Activated CD8-positive, alpha-beta T cell treated with anti-CD3 and anti-CD28 coated beads for 36 hours (primary cell): ENCODE data around the gene PTPRN2. TPM values are rescaled to one million over a fixed set of nuclear protein-coding genes. Genes with fewer than 3 reads are reported as not detected.

Experiments used
- ATAC-seq: fragments of 200-7000 bp; cut with Tn5 transposase; one replicate; pipeline ENCODE4 v1.10.0; 2021; ENCODE audit warnings: mild to moderate bottlenecking, moderate library complexity
- CTCF ChIA-PET: fragments of 350-600 bp; sonication (Branson Sonifier 250); formaldehyde crosslinking; loops from one replicate; lab custom pipeline; 2021; ENCODE audit warnings: antibody characterized with exemption; lab: Charles Lee
- POLR2A ChIA-PET: fragments of 350-600 bp; sonication (Branson Sonifier 250); formaldehyde crosslinking; loops from one replicate; lab custom pipeline; 2021; ENCODE audit warnings: antibody characterized with exemption; lab: Charles Lee
- DNase-seq: peaks from one replicate; pipeline ENCODE4 v3.0.0-alpha.2; 2020
- H3K27ac Mint-ChIP-seq: one replicate; pipeline ENCODE4 v1.8.0; 2021; ENCODE audit warnings: mild to moderate bottlenecking, mixed read lengths
- H3K27me3 Mint-ChIP-seq: one replicate; pipeline ENCODE4 v1.8.0; 2021; ENCODE audit warnings: mixed read lengths
- H3K36me3 Mint-ChIP-seq: one replicate; pipeline ENCODE4 v1.8.0; 2021; ENCODE audit warnings: low read depth, mixed read lengths
- H3K4me1 Mint-ChIP-seq: one replicate; pipeline ENCODE4 v1.8.0; 2021; ENCODE audit warnings: low read depth, mixed read lengths
- H3K4me3 Mint-ChIP-seq: one replicate; pipeline ENCODE4 v1.8.0; 2021; ENCODE audit warnings: mild to moderate bottlenecking, moderate library complexity, mixed read lengths
- H3K9me3 Mint-ChIP-seq: one replicate; pipeline ENCODE4 v1.8.0; 2021; ENCODE audit warnings: mixed read lengths
- intact Hi-C: fragments of 100-400 bp; cut with micrococcal nuclease; formaldehyde crosslinking; loops from one replicate; pipeline ENCODE4 v1.10.0; 2022
- total RNA-seq, 2 experiments: library from RNA; stranded (reverse); gene quantifications; one replicate each; pipeline ENCODE4 v1.2.3, GENCODE V29; 2021
- TF ChIP-seq, protein P1 (sequence below): fragments of 200-600 bp; IDR thresholded peaks from one replicate; pipeline ENCODE4 v1.8.0; 2022; ENCODE audit warnings: antibody characterized with exemption, mild to moderate bottlenecking

The PTPRN2 gene
- total RNA-seq, 2 experiments from 2014 or later: 0.49 to 0.65 TPM

DNA sequence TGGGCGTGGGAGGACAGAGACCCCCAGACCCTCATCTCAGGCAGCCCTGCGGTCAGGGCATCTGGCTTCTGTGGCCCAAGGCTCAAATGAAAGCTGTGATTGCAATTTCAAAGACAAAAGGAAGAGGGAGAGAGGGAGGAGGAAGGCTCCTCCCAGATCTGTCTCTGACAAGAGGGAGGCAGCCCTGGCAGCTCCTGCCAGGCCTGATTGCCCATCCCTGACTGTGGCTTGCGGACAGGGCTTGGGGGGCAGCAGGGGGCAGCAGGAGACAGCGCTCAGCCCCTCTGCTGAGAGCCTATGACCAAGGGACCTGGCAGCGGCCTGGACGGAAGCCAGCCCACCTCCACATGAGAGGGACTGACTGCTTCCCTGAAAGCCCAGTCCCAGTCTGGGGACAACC lies 91.8 kb downstream of the PTPRN2 start:
- H3K27ac Mint-ChIP-seq: no peak overlapping the region
- no peaks in the 10 kb centered on the region for H3K36me3 Mint-ChIP-seq
- peak; percentile 78 for ATAC-seq
- POLR2A ChIA-PET: no interaction called here
- peaks cover 12% of the 10 kb centered on the region for H3K27me3 Mint-ChIP-seq
- H3K4me3 Mint-ChIP-seq: no peak overlapping the region
- H3K4me1 Mint-ChIP-seq: no peaks in the 10 kb centered on the region
- CTCF ChIA-PET: interaction anchor here (1.5 to 2.4 kb wide), 2 partner anchors 10 to 481 kb away, joined by 4 to 6 read pairs; no protein-coding TSS in a partner anchor
- H3K9me3 Mint-ChIP-seq: no peaks in the 10 kb centered on the region
- intact Hi-C loops: no loop called here
- peak; percentile 36 for DNase-seq
- TF ChIP-seq, protein P1, sequence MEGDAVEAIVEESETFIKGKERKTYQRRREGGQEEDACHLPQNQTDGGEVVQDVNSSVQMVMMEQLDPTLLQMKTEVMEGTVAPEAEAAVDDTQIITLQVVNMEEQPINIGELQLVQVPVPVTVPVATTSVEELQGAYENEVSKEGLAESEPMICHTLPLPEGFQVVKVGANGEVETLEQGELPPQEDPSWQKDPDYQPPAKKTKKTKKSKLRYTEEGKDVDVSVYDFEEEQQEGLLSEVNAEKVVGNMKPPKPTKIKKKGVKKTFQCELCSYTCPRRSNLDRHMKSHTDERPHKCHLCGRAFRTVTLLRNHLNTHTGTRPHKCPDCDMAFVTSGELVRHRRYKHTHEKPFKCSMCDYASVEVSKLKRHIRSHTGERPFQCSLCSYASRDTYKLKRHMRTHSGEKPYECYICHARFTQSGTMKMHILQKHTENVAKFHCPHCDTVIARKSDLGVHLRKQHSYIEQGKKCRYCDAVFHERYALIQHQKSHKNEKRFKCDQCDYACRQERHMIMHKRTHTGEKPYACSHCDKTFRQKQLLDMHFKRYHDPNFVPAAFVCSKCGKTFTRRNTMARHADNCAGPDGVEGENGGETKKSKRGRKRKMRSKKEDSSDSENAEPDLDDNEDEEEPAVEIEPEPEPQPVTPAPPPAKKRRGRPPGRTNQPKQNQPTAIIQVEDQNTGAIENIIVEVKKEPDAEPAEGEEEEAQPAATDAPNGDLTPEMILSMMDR: peak; percentile 23

DNA sequence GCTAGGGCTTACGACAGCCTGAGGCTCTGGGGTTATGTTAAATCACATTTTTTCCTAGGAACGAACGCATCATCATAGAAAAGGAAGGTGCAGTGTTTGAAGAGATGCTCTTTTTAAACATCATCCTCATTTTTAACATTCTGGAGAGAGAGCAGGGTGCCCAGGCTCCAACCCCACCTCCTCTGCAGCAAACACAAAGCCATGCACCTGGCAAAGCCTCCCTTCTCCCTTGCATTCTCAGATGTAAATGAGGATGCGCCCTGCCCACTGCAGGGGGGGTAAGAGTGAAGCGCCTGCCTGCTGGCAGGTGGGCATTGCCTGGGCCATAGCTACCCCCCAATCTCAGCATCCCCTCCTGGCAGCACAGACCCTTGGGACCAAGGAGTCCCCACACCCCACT lies 92.4 kb downstream of the PTPRN2 start:
- ATAC-seq: no peak
- POLR2A ChIA-PET: no interaction called here
- no peak overlapping the region for H3K27ac Mint-ChIP-seq
- intact Hi-C loops: no loop called here
- TF ChIP-seq, protein P1: no peak
- H3K9me3 Mint-ChIP-seq: no peaks in the 10 kb centered on the region
- peaks cover 12% of the 10 kb centered on the region for H3K27me3 Mint-ChIP-seq
- peak; percentile 8 for DNase-seq
- CTCF ChIA-PET: interaction anchor here (1.5 to 2.4 kb wide), 2 partner anchors 10 to 482 kb away, joined by 4 to 6 read pairs; no protein-coding TSS in a partner anchor
- no peak overlapping the region for H3K4me3 Mint-ChIP-seq
- no peaks in the 10 kb centered on the region for H3K36me3 Mint-ChIP-seq
- H3K4me1 Mint-ChIP-seq: no peaks in the 10 kb centered on the region

DNA sequence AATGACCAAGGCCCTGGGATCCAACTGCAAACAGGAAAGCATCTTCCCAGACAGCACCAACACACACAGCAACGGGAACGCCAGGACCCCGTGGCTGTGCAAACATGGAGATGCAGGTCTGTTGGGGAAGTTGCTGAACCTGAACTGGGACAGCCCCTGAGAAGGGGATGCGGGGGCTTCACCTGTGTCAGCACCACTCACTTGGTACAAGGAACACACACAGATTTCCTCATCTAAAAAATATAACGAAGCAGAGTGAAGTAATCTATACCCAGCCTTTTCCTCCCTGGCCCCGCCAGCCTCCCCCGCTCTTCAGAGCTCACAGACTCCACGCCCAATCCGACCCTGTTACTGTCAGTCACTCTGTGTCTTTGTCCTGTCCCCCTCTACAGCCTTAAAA lies 93.0 kb downstream of the PTPRN2 start:
- Mint-ChIP-seq H3K4me3 (no peak overlapping the region), H3K36me3 (no peaks in the 10 kb centered on the region), H3K27me3 (peaks cover 12% of the 10 kb centered on the region), H3K9me3 (no peaks in the 10 kb centered on the region), H3K4me1 (no peaks in the 10 kb centered on the region), H3K27ac (no peak overlapping the region)
- CTCF ChIA-PET: interaction anchor here (0.6 to 2.4 kb wide), 4 partner anchors 9 to 482 kb away, joined by 3 to 6 read pairs (median 4); no protein-coding TSS in a partner anchor
- DNase-seq (no peak), ATAC-seq (no peak)
- POLR2A ChIA-PET: no interaction called here
- TF ChIP-seq, protein P1: no peak
- intact Hi-C loops: no loop called here

DNA sequence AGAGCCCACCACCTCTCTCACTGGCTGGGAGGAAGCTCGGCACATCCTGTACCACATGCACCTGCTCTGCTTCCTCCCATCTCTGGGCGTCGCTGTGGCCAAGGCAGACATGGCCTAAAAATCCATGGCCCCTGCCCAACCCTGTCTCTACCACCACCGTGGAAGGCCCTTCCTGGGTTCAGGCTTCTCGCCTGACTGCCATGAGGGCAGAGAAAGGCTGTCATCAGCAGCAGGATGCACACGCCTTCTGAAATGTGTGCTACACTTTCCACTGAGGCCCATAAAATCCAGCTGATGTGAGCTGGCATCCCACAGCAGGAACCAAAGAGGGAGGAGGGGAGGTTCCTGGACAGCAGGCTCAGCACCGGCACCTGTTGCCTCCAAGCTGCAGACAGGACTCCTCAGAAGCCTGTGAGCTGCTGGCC lies 93.4 kb downstream of the PTPRN2 start:
- POLR2A ChIA-PET: no interaction called here
- H3K27ac Mint-ChIP-seq: no peak overlapping the region
- DNase-seq: peak; percentile 35
- TF ChIP-seq, protein P1: no peak
- peak; percentile 56 for ATAC-seq
- intact Hi-C loops: no loop called here
- H3K9me3 Mint-ChIP-seq: no peaks in the 10 kb centered on the region
- no peaks in the 10 kb centered on the region for H3K36me3 Mint-ChIP-seq
- no peaks in the 10 kb centered on the region for H3K4me1 Mint-ChIP-seq
- peaks cover 12% of the 10 kb centered on the region for H3K27me3 Mint-ChIP-seq
- CTCF ChIA-PET: interaction anchor here (0.6 to 2.4 kb wide), 4 partner anchors 9 to 483 kb away, joined by 3 to 6 read pairs (median 4); no protein-coding TSS in a partner anchor
- H3K4me3 Mint-ChIP-seq: no peak overlapping the region

DNA sequence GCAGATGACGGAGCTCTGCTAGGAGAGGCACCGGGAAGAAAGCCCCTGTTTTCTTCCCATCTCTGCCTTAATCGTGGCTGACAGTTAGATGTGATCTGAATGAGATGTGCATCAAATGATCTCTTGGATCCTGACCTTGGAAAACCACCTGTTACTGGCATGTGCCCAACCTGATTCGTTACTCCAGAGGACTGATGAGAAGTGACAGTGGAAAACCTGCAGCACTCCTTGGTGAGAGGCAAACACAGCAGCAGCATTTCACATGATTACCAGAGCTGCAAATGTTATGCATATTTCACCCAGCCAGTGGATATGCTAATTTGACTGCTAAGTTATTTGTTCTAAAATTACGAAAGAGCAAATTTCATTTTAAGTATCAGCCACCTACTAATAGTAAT lies 95.3 kb downstream of the PTPRN2 start:
- ChIA-PET CTCF (no interaction called here), POLR2A (no interaction called here)
- no peaks in the 10 kb centered on the region for H3K36me3 Mint-ChIP-seq
- intact Hi-C loops: no loop called here
- TF ChIP-seq, protein P1: no peak
- DNase-seq (no peak), ATAC-seq (no peak)
- no peaks in the 10 kb centered on the region for H3K4me1 Mint-ChIP-seq
- peaks cover 6% of the 10 kb centered on the region for H3K27me3 Mint-ChIP-seq
- no peak overlapping the region for H3K4me3 Mint-ChIP-seq
- H3K27ac Mint-ChIP-seq: no peak overlapping the region
- H3K9me3 Mint-ChIP-seq: no peaks in the 10 kb centered on the region
